HG02970 (cell line): ENCODE data around the gene SPTBN2.

Experiments used
- ATAC-seq: cut with Tn5 transposase; IDR thresholded peaks from one replicate; pipeline ENCODE4 v1.9.1; 2021; ENCODE audit warnings: mild to moderate bottlenecking, moderate library complexity, moderate number of reproducible peaks; ENCODE audit not compliant: unreplicated experiment, low FRiP score

Gene SPTBN2

DNA sequence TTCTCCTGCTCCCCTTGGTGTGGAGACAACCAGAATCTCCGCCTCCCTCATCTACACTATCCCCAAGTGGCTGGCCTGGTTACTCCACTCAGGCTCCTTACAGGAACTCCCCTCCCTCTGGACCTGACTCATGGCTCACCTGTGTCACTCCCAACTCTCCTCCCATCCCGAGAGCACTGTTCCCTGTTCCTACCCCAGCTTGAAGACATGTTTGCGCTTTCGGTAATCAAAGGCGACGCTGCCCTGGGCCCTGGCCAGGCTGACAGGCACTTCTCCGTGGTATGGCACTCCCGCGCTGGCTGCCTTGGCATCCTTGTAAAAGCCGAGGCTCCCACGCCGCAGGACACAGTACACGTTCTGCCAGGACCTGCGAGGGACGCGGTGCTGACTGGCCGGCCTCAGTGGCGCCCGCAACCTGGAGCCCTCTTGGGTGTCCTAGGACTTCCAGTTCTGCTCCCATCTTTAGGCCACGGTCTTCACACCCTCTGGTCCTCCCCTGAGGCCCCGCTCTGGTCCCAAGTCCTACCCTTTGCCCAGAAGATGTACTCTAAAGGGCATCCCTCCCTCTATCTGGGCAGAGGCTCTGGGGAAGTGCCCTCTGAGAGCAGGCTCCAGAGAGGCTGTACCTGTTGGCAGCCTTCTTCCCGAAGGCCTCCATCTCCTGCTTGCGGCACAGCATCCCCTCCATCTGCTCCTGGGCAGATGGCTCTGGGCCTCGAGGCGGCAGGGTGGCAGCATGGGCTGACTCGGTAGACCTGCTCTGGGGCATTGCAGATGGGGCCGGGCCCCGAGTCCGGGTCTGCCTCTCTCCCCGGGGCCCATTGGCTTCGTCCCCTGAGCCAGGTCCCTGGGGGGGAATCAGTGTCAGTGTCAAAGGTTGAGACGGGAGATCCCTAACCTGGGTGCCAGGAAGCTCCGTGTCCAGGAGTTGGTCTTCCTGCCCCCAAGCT lies 41.9 kb downstream of the SPTBN2 start:
- no peak for ATAC-seq

DNA sequence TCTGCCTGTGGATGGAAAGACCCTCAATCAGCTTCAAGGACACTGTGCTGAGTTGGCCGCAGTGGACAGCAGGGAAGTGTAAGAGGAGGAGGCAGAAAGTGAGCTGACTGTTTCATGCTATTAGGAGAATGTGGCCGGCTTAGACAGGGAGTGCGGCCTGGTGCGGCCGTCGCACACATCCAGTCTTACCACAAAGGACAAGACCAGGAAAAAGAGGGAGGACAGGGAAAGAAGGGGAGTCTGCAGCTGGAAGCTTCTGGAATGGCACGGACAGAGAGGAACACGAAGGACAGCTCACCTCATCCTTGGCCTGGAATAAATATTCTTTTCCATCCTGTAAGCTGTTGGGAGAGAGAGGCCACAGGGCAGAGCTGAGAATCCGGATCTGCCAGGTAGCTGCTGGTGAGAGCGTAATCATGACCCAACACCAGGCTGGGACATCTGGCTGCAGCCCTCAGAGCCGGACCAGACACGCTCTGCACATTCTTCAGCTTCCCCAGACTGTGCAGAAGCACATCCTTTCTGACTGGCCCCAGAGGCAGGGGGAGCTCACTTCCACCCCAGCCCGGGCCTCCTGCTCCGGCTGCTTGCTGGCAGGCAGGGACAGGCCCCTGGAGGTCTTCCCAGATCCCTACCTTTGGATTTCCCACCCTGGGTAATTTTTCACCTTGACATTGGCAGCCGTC lies 42.8 kb downstream of the SPTBN2 start:
- ATAC-seq: no peak

DNA sequence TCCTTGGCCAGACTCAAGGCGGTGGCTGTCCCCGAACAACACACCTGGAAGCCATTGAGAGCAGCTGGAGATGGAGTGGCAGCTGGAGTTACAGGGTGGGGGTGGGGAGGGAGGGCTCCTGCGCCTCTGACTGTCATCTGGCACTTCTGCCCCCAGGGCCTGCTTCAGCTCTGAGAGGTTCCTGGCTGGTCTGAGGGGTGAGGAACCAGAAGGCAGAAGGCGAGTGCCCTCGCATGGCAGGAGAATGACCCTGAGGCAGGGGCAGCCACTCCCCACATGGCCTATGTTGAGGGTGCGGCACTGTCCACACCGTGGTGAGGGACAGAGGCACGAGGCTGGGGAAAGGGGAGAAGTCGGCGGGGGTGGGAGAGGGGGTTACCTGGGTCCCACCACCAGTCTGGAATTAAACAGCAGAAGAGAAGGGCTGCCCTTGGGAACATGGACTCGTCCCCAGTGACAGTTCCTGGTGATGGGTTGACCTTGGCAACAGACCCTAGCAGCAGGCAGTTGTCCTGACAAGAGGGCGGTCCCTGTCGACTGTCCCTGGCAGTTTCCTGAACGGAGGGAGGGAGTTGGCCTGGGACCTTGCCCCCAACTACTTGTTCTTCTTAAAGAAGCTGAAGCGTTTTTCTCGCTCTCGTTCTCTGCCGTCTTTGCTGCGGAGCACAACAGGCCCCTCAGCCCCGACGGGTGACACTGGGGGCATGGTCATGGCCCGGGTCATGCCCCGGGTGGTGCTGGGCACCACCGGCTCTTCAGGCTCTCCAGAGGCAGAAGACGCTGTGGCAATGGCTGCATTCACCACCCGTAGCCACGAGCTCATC lies 43.5 kb downstream of the SPTBN2 start:
- no peak for ATAC-seq

- ATAC-seq: no peak
Measured at GRCh38 chr11:66684635-66685034, 44.4 kb downstream of the SPTBN2 start.

DNA sequence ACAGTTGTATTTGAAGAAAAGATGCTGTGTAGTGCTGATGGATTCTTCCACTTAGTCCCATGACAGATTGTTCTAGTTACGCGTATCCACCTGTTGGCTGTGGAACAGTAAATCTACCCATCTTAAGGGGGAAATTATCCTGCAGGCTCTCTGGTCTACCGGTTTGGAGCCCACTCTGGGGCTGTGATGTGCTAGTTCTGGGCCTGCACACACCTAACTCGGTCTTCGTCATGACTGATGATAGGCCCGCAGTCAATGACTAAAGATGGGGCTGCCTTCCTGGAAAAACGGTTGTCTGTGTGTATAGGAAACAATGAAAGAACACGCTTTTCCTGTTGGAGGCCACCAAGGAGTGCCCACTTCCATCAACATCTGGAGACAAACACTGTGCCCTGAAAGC lies 45.1 kb downstream of the SPTBN2 start:
- ATAC-seq: no peak

DNA sequence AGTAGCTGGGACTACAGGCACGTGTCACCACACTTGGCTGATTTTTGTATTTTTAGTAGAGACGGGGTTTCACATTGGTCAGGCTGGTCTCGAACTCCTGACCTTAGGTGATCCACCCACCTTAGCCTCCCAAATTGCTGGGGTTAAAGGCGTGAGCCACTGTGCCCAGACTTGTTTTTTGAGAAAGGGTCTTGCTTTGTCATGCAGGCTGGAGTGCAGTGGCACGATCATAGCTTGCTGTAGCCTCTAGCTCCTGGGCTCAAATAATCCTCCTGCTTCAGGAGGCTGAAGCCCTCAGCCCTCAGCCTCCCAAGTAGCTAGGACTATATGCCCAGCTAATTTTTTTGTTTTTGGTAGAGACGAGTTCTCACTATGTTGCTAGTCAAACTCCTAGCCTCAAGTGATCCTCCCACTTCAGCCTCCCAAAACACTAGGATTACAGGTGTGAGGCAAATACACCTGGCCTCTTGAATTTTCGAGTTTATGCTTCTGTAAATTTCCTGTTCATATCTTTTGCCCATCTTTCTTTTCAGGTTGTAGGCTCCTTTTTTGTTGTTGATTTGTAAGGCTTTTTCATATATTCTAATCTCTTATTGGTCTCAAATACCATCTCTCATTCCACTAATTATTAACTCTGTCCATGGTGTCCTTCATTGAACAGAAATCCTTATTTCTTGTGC lies 47.9 kb downstream of the SPTBN2 start:
- ATAC-seq: no peak

DNA sequence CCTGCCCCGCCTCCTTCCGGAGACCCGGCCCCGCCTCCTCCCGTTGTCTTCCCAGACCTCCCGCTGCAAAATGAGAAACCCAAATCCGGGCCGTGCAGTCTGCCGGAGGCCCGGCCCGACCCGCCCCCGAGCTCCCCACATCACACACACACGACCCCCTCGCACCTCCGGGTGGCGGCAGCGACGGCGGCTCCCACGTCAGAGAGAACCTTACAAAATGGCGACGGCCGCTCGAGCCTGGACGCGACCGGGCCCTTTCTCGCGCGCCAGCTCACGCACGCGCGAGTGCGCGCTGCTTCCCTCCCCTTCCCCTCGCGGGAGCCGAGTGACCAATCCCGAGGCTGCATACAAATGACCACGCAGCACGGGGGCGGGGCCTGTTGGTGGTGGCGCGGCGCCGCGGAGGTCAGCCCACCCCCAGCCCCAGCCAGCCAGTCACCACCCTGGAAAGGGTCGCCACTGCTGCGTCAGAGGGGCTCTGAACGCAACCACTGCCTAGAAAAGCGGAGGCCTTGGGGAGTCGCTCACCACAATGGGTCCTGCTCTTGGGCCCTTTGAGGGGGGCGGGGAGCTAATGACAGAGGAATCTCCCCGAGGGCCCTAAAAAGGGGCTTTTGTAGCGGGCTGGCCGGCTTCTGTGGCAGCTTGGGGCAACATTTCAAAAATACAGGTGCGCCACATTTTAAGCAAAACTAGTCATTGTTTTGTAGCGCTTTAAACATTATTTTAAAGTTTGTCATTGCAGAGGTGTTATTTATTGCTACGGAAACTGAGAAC lies 51.2 kb downstream of the SPTBN2 start, which contains the start of gene RBM4B:
Gene RBM4B, minus strand, starts transcription at position 289 of the 777 bp plus-strand sequence. CDS start 808 bp downstream, outside the sequence.
- peak; percentile 77 for ATAC-seq

DNA sequence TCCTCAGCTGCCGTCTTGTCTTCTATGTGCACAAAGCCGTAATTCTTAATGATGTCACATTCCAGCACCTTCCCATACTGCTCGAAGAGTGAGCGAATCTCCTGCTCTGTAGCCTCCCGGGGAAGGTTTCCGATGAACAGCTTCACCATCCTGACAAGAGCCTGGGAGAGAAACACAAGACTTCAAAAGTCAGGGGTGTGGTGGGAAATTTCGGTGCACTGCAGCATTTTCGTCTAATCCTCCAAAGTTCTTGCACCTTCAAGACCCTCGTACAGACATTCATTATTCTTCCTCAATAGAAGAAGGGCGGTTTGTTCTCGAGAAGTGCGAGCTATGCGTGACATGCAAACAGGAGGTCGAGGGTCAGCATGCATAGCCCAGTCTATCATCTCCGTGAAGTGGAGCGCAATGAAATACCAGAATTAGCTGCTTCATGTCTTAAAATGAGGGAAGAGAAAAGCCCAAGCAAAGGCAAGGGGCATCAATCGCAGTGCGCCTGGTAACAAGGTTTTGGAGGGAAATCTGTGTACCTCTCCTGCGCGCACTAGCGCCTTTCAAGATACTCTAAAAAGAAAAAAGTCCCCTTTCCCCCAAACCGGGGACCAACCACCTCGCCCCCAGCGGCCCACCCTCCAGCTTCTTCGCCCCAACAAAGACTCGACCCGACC lies 52.0 kb downstream of the SPTBN2 start:
- no peak for ATAC-seq

- no peak for ATAC-seq
Measured at GRCh38 chr11:66676282-66676919, 52.6 kb downstream of the SPTBN2 start.

- ATAC-seq: no peak
Measured at GRCh38 chr11:66674964-66675602, 53.9 kb downstream of the SPTBN2 start.

GRCh38 chr11:66670816-66671215 lies 58.2 kb downstream of the SPTBN2 start:
- ATAC-seq: no peak

DNA sequence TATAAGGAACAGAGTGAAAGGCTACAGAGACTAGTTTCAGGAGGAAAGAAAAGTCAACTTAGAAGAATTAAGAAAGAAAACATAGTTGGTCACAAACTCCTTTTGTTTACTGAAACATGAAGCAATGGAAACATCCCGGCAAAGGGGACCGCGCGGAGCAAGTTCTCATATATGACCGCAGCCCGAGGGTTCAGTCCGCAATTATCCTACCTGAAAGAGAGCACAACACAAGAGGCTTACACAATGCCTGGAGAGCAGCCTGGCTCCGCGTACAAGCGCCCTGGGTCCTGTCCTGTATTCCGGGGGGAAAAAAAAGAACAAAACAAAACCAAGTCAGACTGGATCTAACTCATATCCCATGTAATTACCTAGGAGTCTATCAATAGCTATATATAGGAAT lies 63.6 kb downstream of the SPTBN2 start:
- no peak for ATAC-seq

GRCh38 chr11:66663741-66664296 lies 65.2 kb downstream of the SPTBN2 start:
- ATAC-seq: no peak

DNA sequence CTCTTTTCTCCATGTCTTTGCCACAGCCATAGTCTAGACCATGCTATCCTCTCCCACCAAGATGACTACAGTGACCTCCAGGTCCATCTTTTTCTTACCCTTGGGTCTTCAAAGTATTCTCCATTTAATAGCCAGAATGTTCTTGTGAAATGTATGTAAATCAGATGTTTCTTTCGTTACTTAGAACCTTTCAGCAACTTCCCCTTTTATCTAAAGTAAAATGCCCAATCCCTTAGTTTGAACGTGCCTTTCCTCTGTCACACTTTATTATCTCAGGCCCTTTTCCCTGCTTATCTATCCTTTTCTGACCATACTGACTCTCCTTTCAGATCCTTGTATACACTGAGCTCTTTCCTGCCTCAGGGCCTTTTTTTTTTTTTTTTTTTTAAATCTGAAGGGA lies 69.3 kb downstream of the SPTBN2 start:
- no peak for ATAC-seq

DNA sequence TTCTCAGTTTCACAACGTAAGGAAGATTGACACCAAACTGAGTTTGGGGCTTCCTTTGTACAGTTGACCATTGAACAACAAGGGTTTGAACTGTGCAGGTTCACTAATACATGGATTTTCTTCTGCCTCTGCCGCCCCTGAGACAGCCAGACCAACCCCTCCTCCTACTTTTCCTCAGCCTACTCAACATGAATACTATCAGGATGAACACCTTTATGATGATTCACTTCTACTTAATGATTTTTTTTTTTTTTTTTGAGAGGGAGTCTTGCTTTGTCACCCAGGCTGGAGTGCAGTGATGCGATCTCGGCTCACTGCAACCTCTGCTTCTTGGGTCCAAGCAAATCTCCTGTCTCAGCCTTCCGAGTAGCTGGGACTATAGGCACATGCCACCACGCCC lies 75.9 kb downstream of the SPTBN2 start:
- no peak for ATAC-seq

DNA sequence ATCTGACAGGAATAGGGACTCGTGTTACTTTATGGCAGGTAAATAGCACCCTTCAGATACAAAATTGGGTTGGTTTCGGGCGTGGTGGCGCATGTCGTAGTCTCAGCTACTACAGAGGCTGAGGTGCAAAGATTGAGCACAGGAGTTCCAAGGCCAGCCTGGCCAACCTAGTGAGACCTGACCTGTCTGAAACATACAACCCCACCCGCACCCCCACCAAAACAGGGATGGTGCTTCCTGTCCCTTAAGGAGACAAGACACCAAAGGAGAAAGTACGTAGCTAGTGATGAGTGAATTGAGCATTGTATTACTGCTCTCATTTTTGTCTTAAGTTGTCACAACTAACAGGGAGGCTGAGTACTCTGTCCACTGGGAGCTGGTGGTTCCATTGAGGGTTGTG lies 76.4 kb downstream of the SPTBN2 start:
- no peak for ATAC-seq

DNA sequence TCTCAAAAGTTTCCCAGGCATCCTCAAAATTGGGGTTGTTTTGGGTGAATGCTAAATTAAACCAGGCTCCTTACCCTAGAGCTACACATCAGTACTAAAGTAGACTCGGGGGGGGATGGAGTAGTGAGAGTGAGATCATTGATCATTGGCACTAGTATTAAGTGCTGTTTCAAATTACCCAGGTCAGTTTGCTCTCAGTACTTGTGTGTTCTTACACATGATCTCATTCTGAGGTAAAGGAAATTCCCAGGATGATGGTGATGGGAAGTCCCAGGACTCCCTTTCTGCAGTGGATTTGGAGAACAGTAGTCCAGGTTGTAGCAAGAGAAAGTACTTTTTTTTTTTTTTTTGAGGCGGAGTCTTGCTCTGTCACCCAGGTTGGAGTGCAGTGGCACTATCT lies 78.0 kb downstream of the SPTBN2 start:
- ATAC-seq: no peak

- ATAC-seq: no peak
Measured at GRCh38 chr11:66649903-66650302, 79.1 kb downstream of the SPTBN2 start.
